LNCAP (cell line): ENCODE measurements around the gene NMRK1.

Experiments
- CTCF ChIP-seq: fragments of 450-650 bp; IDR thresholded peaks from 2 replicates; pipeline ENCODE4 v1.5.1; 2017; ENCODE audit warnings: mild to moderate bottlenecking

NMRK1 gene

GRCh38 chr9:75017378-75017777 lies 70.6 kb downstream of the NMRK1 start:
- no peak for TF ChIP-seq CTCF

DNA sequence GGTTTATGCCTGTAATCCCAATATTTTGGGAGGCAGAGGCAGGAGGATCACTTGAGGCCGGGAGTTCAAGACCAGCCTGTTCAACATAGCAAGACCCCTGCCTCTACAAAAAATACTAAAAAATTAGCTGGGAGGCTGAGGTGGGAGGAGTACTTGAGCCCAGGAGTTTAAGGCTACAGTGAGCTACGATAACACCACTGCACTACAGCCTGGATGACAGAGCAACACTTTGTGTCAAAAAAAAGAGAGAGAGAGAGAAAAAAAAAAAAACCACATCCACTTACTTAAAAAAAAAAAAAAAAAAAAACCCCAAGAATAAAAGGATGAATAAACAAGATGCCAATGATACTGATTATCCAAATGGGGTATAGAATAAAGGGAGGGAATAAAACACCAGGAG lies 74.2 kb downstream of the NMRK1 start:
- TF ChIP-seq CTCF: no peak
